SU-DHL-6 (cell line): ENCODE results near the gene AKNA.

Experiments used
- H2AFZ ChIP-seq: fragments of 200-600 bp; sonication (generic); 2 replicates; pipeline ENCODE4 v1.6.1; 2014; ENCODE audit warnings: low read depth, mild to moderate bottlenecking, moderate library complexity, mixed read lengths, antibody characterized with exemption, low read length; ENCODE audit not compliant: severe bottlenecking
- H3F3A ChIP-seq: fragments of 200-600 bp; shearing (Covaris generic); 2 replicates; pipeline ENCODE4 v1.6.0; 2016; ENCODE audit warnings: antibody characterized with exemption, mild to moderate bottlenecking; ENCODE audit not compliant: insufficient read depth
- H3K27ac ChIP-seq: fragments of 200-600 bp; sonication (generic); 2 replicates; pipeline ENCODE4 v1.5.1; 2016; ENCODE audit warnings: low read depth, mild to moderate bottlenecking, low read length, moderate library complexity, mixed read lengths
- H3K27me3 ChIP-seq: fragments of 200-600 bp; sonication (generic), shearing (Covaris generic); 2 replicates; pipeline ENCODE4 v1.6.0; 2014; ENCODE audit warnings: mild to moderate bottlenecking, low read length
- H3K36me3 ChIP-seq: fragments of 200-600 bp; sonication (generic); 2 replicates; pipeline ENCODE4 v1.6.1; 2014; ENCODE audit warnings: mild to moderate bottlenecking, low read length, mixed read lengths
- H3K4me2 ChIP-seq: fragments of 300-600, 200-600 bp; shearing (Covaris generic), sonication (generic); 2 replicates; pipeline ENCODE4 v1.6.0; 2014; ENCODE audit warnings: low read length, low read depth, mild to moderate bottlenecking; ENCODE audit not compliant: poor library complexity, severe bottlenecking
- H3K4me3 ChIP-seq: fragments of 200-600 bp; sonication (generic); 2 replicates; pipeline ENCODE4 v1.5.1; 2014; ENCODE audit warnings: antibody characterized with exemption, low read length, mild to moderate bottlenecking, mixed read lengths; ENCODE audit not compliant: insufficient read depth, poor library complexity, severe bottlenecking
- H3K79me2 ChIP-seq: fragments of 200-600 bp; sonication (generic); 2 replicates; pipeline ENCODE4 v1.6.1; 2014; ENCODE audit warnings: mild to moderate bottlenecking, low read length, moderate library complexity; ENCODE audit not compliant: insufficient read depth
- H3K9ac ChIP-seq: fragments of 200-600 bp; sonication (generic); 2 replicates; pipeline ENCODE4 v1.7.0; 2014; ENCODE audit warnings: mild to moderate bottlenecking, low read length
- H3K9me2 ChIP-seq: fragments of 200-600 bp; sonication (generic); replicated peaks from 2 replicates; pipeline ENCODE4 v1.6.1; 2014; ENCODE audit warnings: low read length; ENCODE audit not compliant: insufficient read depth
- H3K9me3 ChIP-seq: fragments of 200-600 bp; sonication (generic); 2 replicates; pipeline ENCODE4 v1.6.1; 2014; ENCODE audit warnings: low read length, mixed read lengths; ENCODE audit not compliant: insufficient read depth
- H4K20me1 ChIP-seq: fragments of 200-600 bp; sonication (generic); 2 replicates; pipeline ENCODE4 v1.6.1; 2014; ENCODE audit warnings: low read depth, mild to moderate bottlenecking, antibody characterized with exemption, low read length, moderate library complexity, mixed read lengths
- CTCF ChIP-seq: fragments of 200-600 bp; sonication (generic); IDR thresholded peaks from one replicate; pipeline ENCODE4 v1.5.1; 2017; ENCODE audit warnings: antibody characterized with exemption, mild to moderate bottlenecking, low read length, moderate library complexity; ENCODE audit not compliant: insufficient read depth, poor library complexity, severe bottlenecking
- EZH2phosphoT487 ChIP-seq: fragments of 200-600 bp; sonication (generic), shearing (Covaris generic); conservative IDR thresholded peaks from 2 replicates; pipeline ENCODE4 v1.6.1; 2018; ENCODE audit warnings: mild to moderate bottlenecking, antibody characterized with exemption, low read length, moderate library complexity, mixed read lengths

The AKNA gene

GRCh38 chr9:114394523-114395333 is 6.9 kb upstream of the AKNA start:
- Histone ChIP-seq H3K9me3 (no peaks in the 10 kb centered on the region), H3K4me2 (peak overlapping the region; percentile 21), H3K27ac (peak overlapping the region; percentile 64), H3K36me3 (no peaks in the 10 kb centered on the region), H3K4me3 (no peak overlapping the region), H3K9ac (peak overlapping the region; percentile 3; the same call in 1 of the 2 replicates), H3K79me2 (peaks cover 22% of the 10 kb centered on the region), H3F3A (peaks cover 50% of the 10 kb centered on the region), H3K27me3 (no peaks in the 10 kb centered on the region), H2AFZ (no peak overlapping the region), H3K9me2 (no peaks in the 10 kb centered on the region), H4K20me1 (no peaks in the 10 kb centered on the region)
- TF ChIP-seq EZH2phosphoT487, result no peak
- no peak for TF ChIP-seq CTCF

DNA sequence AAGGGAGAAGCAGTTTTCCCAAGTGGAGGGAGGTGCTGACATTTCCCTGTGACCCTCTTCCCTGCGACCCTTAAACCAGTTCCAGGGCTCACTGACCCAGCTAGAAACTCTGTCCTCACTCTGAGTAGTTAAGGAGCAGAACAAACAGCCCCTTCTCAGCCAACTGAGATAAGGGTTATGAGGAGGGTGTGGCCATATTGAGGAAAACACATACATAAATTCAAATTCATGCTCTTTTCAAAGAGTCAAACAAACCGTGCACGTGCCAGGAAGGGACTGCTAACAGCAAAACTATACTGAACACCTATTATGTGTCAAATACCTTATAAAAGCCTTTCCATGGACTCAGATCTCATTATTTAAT is 4.9 kb upstream of the AKNA start:
- no peak overlapping the region; the same call in 1 of the 2 replicates for H3K9ac ChIP-seq
- H4K20me1 ChIP-seq, result no peaks in the 10 kb centered on the region
- TF ChIP-seq CTCF, result no peak
- TF ChIP-seq EZH2phosphoT487, result no peak
- H3K4me3 ChIP-seq, result no peak overlapping the region
- H3K79me2 ChIP-seq, result peaks cover 41% of the 10 kb centered on the region
- no peaks in the 10 kb centered on the region for H3K27me3 ChIP-seq
- H3K4me2 ChIP-seq, result peak overlapping the region; percentile 36
- peak overlapping the region; percentile 98 for H3K27ac ChIP-seq
- H3F3A ChIP-seq, result peaks cover 65% of the 10 kb centered on the region
- no peak overlapping the region for H2AFZ ChIP-seq
- no peaks in the 10 kb centered on the region for H3K9me2 ChIP-seq
- no peaks in the 10 kb centered on the region for H3K9me3 ChIP-seq
- no peaks in the 10 kb centered on the region for H3K36me3 ChIP-seq

DNA sequence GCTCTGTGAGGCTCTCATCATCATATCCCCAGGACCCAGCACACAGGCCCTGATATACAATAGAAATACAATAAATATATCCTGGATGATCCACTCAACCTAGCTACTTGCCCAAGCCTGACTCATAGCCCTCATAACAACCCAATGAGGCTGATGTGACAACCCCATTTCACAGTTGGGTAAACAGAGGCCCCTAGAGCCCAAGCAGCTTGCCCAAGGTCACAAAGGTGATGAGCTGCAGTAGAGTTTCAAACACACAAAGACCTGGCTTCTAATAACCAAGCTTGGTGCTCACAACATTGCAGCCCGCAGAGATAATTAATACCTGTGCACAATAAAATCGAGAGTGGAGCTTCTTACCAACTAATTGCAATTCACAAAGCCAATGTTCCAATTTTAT is 3.2 kb upstream of the AKNA start:
- no peaks in the 10 kb centered on the region for H4K20me1 ChIP-seq
- H3K9ac ChIP-seq, result peak overlapping the region; percentile 90
- H2AFZ ChIP-seq, result no peak overlapping the region
- peaks cover 47% of the 10 kb centered on the region for H3K79me2 ChIP-seq
- H3K36me3 ChIP-seq, result no peaks in the 10 kb centered on the region
- no peaks in the 10 kb centered on the region for H3K27me3 ChIP-seq
- H3K4me3 ChIP-seq, result no peak overlapping the region
- H3F3A ChIP-seq, result peaks cover 66% of the 10 kb centered on the region
- no peaks in the 10 kb centered on the region for H3K9me3 ChIP-seq
- TF ChIP-seq EZH2phosphoT487, result no peak
- no peak for TF ChIP-seq CTCF
- H3K27ac ChIP-seq, result peak overlapping the region; percentile 98
- H3K9me2 ChIP-seq, result no peaks in the 10 kb centered on the region
- peak overlapping the region; percentile 95 for H3K4me2 ChIP-seq
